LoVo (cell line): ENCODE measurements around the gene KPNA1.
"Not testable (repeated sequence)": the region's sequence is repeated elsewhere in the genome, so short reads cannot be mapped to it uniquely, and the experiment has no call there.

ENCODE experiments used
- DNase-seq: peaks from one replicate; pipeline ENCODE4 v3.0.0-alpha.2; 2016; ENCODE audit warnings: low spot score

Gene KPNA1

GRCh38 chr3:122475316-122475715, 39.4 kb downstream of the KPNA1 start:
- DNase-seq, result no peak

- no peak for DNase-seq
Observed at GRCh38 chr3:122469659-122470058, 45.1 kb downstream of the KPNA1 start.

GRCh38 chr3:122468896-122469533, 45.7 kb downstream of the KPNA1 start:
- DNase-seq, result no peak

- no peak for DNase-seq
Observed at GRCh38 chr3:122466701-122467240, 48.0 kb downstream of the KPNA1 start.

GRCh38 chr3:122464659-122465058, 50.1 kb downstream of the KPNA1 start:
- no peak for DNase-seq

- DNase-seq, result no peak
Observed at GRCh38 chr3:122462406-122462805, 52.3 kb downstream of the KPNA1 start.

GRCh38 chr3:122461806-122462205, 52.9 kb downstream of the KPNA1 start:
- DNase-seq, result no peak

- no peak for DNase-seq
Observed at GRCh38 chr3:122458992-122459391, 55.7 kb downstream of the KPNA1 start.

GRCh38 chr3:122457706-122458105, 57.0 kb downstream of the KPNA1 start:
- DNase-seq, result no peak

GRCh38 chr3:122456074-122456473, 58.7 kb downstream of the KPNA1 start:
- DNase-seq, result no peak

GRCh38 chr3:122451371-122451770, 63.4 kb downstream of the KPNA1 start:
- no peak for DNase-seq

- not testable (repeated sequence) for DNase-seq
Observed at GRCh38 chr3:122448218-122448617, 66.5 kb downstream of the KPNA1 start.

GRCh38 chr3:122444491-122444887, 70.2 kb downstream of the KPNA1 start:
- DNase-seq, result not testable (repeated sequence)

- peak; percentile 74 for DNase-seq
Observed at GRCh38 chr3:122443762-122444490, 70.8 kb downstream of the KPNA1 start.

GRCh38 chr3:122443090-122443489, 71.6 kb downstream of the KPNA1 start:
- DNase-seq, result no peak

GRCh38 chr3:122435950-122436349, 78.8 kb downstream of the KPNA1 start:
- DNase-seq, result no peak

GRCh38 chr3:122430371-122430770, 84.4 kb downstream of the KPNA1 start:
- DNase-seq, result no peak

GRCh38 chr3:122427857-122428471, 86.8 kb downstream of the KPNA1 start:
- no peak for DNase-seq

- DNase-seq, result no peak
Observed at GRCh38 chr3:122421836-122422235, 92.9 kb downstream of the KPNA1 start.

GRCh38 chr3:122421101-122421500, 93.6 kb downstream of the KPNA1 start:
- no peak for DNase-seq

GRCh38 chr3:122416966-122417365, 97.8 kb downstream of the KPNA1 start:
- no peak for DNase-seq

GRCh38 chr3:122415762-122416654, 98.7 kb downstream of the KPNA1 start, which contains the start of gene WDR5B:
WDR5B (minus strand) TSS chr3:122416062; CDS start chr3:122415528, 534 bp downstream.
- peak; percentile 98 for DNase-seq
